Sigmoid colon (tissue), 7 donors: ENCODE data around the gene CILP2. TPM values are rescaled to one million over a fixed set of nuclear protein-coding genes. Genes with fewer than 3 reads are reported as not detected.

Source experiments
- DNase-seq: peaks from one replicate; pipeline ENCODE4 v3.0.0-alpha.2; 2019
- H3K27ac ChIP-seq, 4 donors: fragments of 200-600 bp; sonication (generic); one replicate each; pipeline ENCODE4 v1.5.1; 2016 to 2019; ENCODE audit warnings: mild to moderate bottlenecking in 1 of 4
- H3K27me3 ChIP-seq, 3 donors: fragments of 200-600 bp; sonication (generic); one replicate each; pipeline ENCODE4 v1.5.1; 2019; ENCODE audit warnings: mild to moderate bottlenecking in 1 of 3
- H3K36me3 ChIP-seq, 4 donors: fragments of 200-600 bp; sonication (generic); one replicate each; pipeline ENCODE4 v1.5.1; 2016 to 2019
- H3K4me1 ChIP-seq, 4 donors: fragments of 200-600 bp; sonication (generic); one replicate each; pipeline ENCODE4 v1.5.1; 2017 to 2019
- H3K4me3 ChIP-seq, 4 donors: fragments of 200-600 bp; sonication (generic); one replicate each; pipeline ENCODE4 v1.5.1; 2017 to 2019; ENCODE audit warnings: mild to moderate bottlenecking in 2 of 4, moderate library complexity in 1 of 4
- H3K9me3 ChIP-seq, 4 donors: fragments of 200-600 bp in 3 of 4; sonication (generic) in 3 of 4; one replicate each; pipeline versions ENCODE4 v1.5.1 to v1.6.1; 2013 to 2019
- CTCF ChIP-seq, 4 experiments: fragments of 450-650 bp in 3 of 4; fragments of 200-600 bp in 1 of 4; IDR thresholded peaks; one replicate each; pipeline ENCODE4 v1.5.1; 2016 to 2019; ENCODE audit warnings: antibody characterized with exemption in 4 of 4, mild to moderate bottlenecking in 3 of 4, moderate library complexity in 2 of 4
- EP300 ChIP-seq, 4 donors: sonication (generic); formaldehyde crosslinking; IDR thresholded peaks; one replicate each; pipeline ENCODE4 v1.6.1; 2017; ENCODE audit warnings: antibody characterized with exemption in 4 of 4
- POLR2A ChIP-seq, 2 donors: fragments of 450-650 bp; IDR thresholded peaks; one replicate each; pipeline ENCODE4 v1.6.1; 2016; ENCODE audit warnings: antibody characterized with exemption in 2 of 2, mild to moderate bottlenecking in 2 of 2, moderate library complexity in 2 of 2
- POLR2AphosphoS5 ChIP-seq, 4 donors: sonication (generic); formaldehyde crosslinking; IDR thresholded peaks; one replicate each; pipeline ENCODE4 v1.6.1; 2017; ENCODE audit warnings: antibody characterized with exemption in 4 of 4
- WGBS, 2 donors: extraction: QIAGEN DNeasy Blood & Tissue Kit; methylation state at CpG; one replicate each; pipeline ENCODE4 v1.1.7; 2013; 5-methylcytosine and 5-hydroxymethylcytosine counted together
- intact Hi-C: fragments of 100-400 bp; cut with DNase I; formaldehyde crosslinking; loops from one replicate; pipeline ENCODE4 v1.15.1; 2023
- polyA plus RNA-seq, 3 donors: library from polyadenylated mRNA; stranded (reverse); fragments of 200-250 nt; gene quantifications; one replicate each; pipeline ENCODE4 v1.2.3, GENCODE V29; 2013
- total RNA-seq, 4 donors: library from RNA; depleted of rRNA; stranded (reverse); fragments of >200 nt; gene quantifications; one replicate each; pipeline ENCODE4 v1.1.0, GENCODE V29; 2016
- donor health status: healthy with polysubstance abuse.
- donor health status: Bipolar disorder and iron deficiency.
- donor health status: healthy.

The CILP2 gene
- total and polyA plus RNA-seq, 7 donors, result 0.16 to 0.29 TPM; not detected in 5

- Histone ChIP-seq H3K4me3 (no peak overlapping the region), H3K27me3 (no peaks in the 10 kb centered on the region), H3K4me1 (peaks cover 0 to 17% (median 13%) of the 10 kb centered on the region in 4 donors), H3K9me3 (no peaks in the 10 kb centered on the region), H3K27ac (no peak overlapping the region), H3K36me3 (peaks cover 0 to 47% (median 8%) of the 10 kb centered on the region in 4 donors)
- TF ChIP-seq POLR2A (IDR thresholded peaks at IDR 0.05), result no peak
- TF ChIP-seq POLR2AphosphoS5 (IDR thresholded peaks at IDR 0.05), result no peak
- no peak for TF ChIP-seq EP300 (IDR thresholded peaks at IDR 0.05)
- no peak for TF ChIP-seq CTCF (IDR thresholded peaks at IDR 0.05)
- DNase-seq, result no peak
- 80 to 91% methylated on average over 28 of the region's 28 CpGs for WGBS, 2 donors
- intact Hi-C loops, result no loop called here
Observed at GRCh38 chr19:19526581-19527370, 11.3 kb upstream of the CILP2 start.

GRCh38 chr19:19527371-19527656 lies 10.8 kb upstream of the CILP2 start:
- Histone ChIP-seq H3K4me3 (no peak overlapping the region), H3K27ac (no peak overlapping the region), H3K36me3 (peaks cover 0 to 44% (median 8%) of the 10 kb centered on the region in 4 donors), H3K4me1 (peaks cover 0 to 22% (median 17%) of the 10 kb centered on the region in 4 donors), H3K9me3 (no peaks in the 10 kb centered on the region), H3K27me3 (no peaks in the 10 kb centered on the region)
- WGBS, 2 donors, result 96% methylated on average over 9 of the region's 9 CpGs
- DNase-seq, result no peak
- TF ChIP-seq POLR2A (IDR thresholded peaks at IDR 0.05), result no peak
- no peak for TF ChIP-seq EP300 (IDR thresholded peaks at IDR 0.05)
- TF ChIP-seq CTCF (IDR thresholded peaks at IDR 0.05), result no peak
- no peak for TF ChIP-seq POLR2AphosphoS5 (IDR thresholded peaks at IDR 0.05)
- intact Hi-C loops, result no loop called here

GRCh38 chr19:19527674-19528625 lies 10.1 kb upstream of the CILP2 start:
- no peaks in the 10 kb centered on the region for H3K9me3 ChIP-seq
- intact Hi-C loops, result no loop called here
- WGBS, 2 donors, result 93 to 94% methylated on average over 27 of the region's 27 CpGs
- H3K4me3 ChIP-seq, result no peak overlapping the region
- H3K27ac ChIP-seq, result no peak overlapping the region
- peaks cover 0 to 44% (median 8%) of the 10 kb centered on the region in 4 donors for H3K36me3 ChIP-seq
- no peak for TF ChIP-seq POLR2AphosphoS5 (IDR thresholded peaks at IDR 0.05)
- no peak for TF ChIP-seq CTCF (IDR thresholded peaks at IDR 0.05)
- TF ChIP-seq EP300 (IDR thresholded peaks at IDR 0.05), result no peak
- TF ChIP-seq POLR2A (IDR thresholded peaks at IDR 0.05), result no peak
- no peak for DNase-seq
- peaks cover 0 to 26% (median 18%) of the 10 kb centered on the region in 4 donors for H3K4me1 ChIP-seq
- H3K27me3 ChIP-seq, result no peaks in the 10 kb centered on the region

- Histone ChIP-seq H3K27me3 (no peaks in the 10 kb centered on the region), H3K27ac (peak within 1 kb of the TSS in 2 of 4 donors; percentile 23 to 36), H3K36me3 (peaks cover 0 to 41% (median 7%) of the 10 kb centered on the region in 4 donors), H3K4me1 (peaks cover 0 to 26% (median 18%) of the 10 kb centered on the region in 4 donors), H3K9me3 (no peaks in the 10 kb centered on the region), H3K4me3 (peak within 1 kb of the TSS in 3 of 4 donors; percentile 16 to 36 (median 34))
- TF ChIP-seq CTCF (IDR thresholded peaks at IDR 0.05) (no peak), POLR2AphosphoS5 (IDR thresholded peaks at IDR 0.05) (peak in 2 of 4 donors; percentile 15 to 38)
- WGBS, 2 donors, result 80 to 87% methylated on average over 50 of the region's 50 CpGs
- no peak for DNase-seq
- intact Hi-C loops, result no loop called here
Observed at GRCh38 chr19:19528721-19529490, 9.2 kb upstream of the CILP2 start, which contains the start of gene YJEFN3. TSS of gene YJEFN3 (plus strand) at chr19:19528911. CDS start at chr19:19528933, 22 bp downstream.
